Embryonic facial prominence (tissue), 1 donor: ENCODE measurements around the gene ATP5ME.
"Not testable (repeated sequence)": the region's sequence is repeated elsewhere in the genome, so short reads cannot be mapped to it uniquely, and the experiment has no call there.

Source experiments
- DNase-seq: peaks from one replicate; pipeline ENCODE4 v3.0.0-alpha.2; 2016; ENCODE audit errors: extremely low spot score

The ATP5ME gene

GRCh38 chr4:683982-684622 is 10.0 kb upstream of the ATP5ME start:
- no peak for DNase-seq

- DNase-seq, result no peak
Observed at GRCh38 chr4:683247-683897, 9.3 kb upstream of the ATP5ME start.

DNA sequence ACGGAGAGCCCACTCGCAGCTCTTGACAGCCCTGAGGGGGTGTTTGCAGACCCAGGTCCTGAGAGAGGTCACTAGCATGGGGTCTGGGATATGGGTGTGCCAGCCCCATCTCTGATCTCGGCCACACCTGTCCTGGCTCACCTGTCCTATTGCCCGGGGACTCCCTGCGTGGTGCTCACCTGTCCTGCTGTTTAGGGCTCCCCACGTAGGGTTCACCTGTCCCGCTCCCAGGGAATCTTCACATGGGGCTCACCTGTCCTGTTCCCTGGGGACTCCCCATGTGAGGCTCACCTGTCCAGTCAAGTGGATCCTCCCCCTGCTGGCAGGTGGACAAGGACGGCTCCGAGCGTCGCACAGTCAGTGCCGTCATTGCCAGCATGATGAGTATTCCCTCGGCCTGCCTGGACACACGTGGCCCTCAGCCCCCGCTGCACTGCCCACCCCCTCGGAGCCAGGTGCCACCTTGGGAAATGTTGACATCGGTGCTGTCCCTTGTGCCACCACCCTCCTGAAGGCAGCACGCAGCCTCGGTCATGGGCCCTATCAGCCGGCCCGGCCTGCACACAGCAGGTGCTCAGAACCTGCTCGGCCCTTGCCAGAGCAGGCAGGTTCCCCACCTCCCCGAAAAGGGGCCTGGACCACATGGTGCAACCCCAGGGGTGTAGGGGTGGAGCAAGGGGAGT is 8.6 kb upstream of the ATP5ME start:
- no peak for DNase-seq

- DNase-seq, result no peak
Observed at GRCh38 chr4:681736-682451, 7.8 kb upstream of the ATP5ME start.

DNA sequence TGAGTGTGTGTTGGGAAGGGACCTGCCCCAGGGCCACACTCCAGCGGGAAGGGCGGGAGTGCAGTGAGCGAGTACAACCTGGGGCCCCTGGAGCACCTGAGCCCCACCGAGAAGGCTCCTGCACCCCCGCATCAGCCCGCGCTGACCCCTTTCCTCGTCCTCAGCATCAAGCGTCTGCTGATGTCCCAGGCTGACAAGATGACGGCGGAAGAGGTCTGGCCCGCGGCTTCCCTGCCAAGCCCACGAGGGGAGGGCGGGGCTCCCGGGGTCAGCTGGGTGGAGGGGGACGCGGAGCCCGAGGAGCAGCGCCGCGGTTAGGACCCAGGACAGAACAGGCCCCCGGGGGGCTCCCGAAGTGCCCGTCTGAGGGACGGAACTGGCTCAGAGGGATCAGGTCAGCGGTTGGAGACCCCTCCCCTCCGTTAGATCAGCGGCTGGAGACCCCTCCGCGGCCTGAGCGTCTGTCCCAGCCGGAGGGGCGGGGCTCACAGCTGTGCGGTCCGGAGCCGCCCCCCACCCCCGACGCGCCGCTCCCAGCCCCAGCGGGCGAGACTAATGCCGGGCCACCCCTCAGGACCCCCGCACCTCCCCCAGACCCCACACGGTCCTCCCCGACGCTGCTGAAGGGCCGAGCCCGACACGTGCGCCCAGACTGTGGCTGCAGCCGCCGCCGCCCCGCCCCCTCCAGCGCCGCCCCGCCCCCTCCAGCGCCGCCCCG is 7.0 kb upstream of the ATP5ME start:
- no peak for DNase-seq

GRCh38 chr4:680551-680927 is 6.5 kb upstream of the ATP5ME start:
- DNase-seq, result no peak

DNA sequence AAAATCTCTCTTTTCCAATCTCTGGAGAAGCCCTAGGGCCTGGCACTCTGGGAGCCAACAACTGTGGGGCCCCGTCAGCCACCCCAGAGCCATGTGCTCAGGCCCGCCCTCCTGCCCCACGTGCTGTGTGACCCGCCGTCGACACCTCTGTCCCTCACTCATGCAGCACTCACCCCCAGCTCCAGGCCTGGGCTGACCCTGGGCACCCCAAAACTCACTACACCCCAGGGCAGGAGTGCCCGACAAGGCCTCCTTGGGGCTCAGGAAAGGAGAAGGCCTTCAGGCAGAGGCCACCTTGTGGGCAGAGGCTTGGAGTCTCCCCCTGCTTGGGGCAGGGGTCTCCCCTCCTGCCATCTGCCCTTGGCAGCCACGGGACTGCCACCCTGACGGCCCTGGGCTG is 6.0 kb upstream of the ATP5ME start:
- no peak for DNase-seq

DNA sequence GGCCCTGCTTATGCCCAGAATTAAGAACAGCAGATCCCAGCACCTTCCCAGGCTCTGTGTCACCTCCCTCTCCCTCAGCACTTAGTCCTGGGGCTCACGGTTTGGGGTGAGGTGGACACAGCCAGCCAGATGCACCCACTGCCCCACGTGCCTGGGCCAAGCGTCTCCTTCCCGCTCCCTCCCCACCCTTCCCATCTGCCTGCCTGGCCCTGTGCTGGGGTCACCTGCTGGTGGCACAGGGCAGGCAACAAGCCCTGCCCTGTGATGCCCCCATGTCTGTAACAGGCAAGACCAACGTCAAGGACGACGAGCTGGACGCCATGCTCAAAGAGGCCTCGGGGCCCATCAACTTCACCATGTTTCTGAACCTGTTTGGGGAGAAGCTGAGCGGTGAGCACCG is 5.6 kb upstream of the ATP5ME start:
- no peak for DNase-seq

DNA sequence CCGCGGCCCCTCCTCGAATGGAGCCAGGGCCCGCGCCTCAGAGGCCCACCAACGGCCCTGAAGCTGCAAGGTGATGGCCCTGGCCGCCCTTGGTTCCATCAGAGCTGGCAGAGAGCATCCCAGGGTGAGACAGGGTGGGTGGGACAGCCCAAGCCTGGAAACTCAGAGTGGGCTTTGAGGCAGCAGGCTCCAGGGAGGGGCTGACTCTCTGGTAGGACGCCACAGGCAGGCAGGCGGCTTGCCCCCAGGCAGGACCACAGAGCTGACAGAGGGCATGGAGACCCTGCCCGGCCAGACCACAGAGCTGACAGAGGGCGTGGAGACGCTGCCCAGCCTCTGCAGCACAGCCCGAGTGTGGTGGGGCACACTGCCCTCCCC is 5.0 kb upstream of the ATP5ME start:
- no peak for DNase-seq

- DNase-seq, result no peak
Observed at GRCh38 chr4:678331-679103, 4.4 kb upstream of the ATP5ME start.

DNA sequence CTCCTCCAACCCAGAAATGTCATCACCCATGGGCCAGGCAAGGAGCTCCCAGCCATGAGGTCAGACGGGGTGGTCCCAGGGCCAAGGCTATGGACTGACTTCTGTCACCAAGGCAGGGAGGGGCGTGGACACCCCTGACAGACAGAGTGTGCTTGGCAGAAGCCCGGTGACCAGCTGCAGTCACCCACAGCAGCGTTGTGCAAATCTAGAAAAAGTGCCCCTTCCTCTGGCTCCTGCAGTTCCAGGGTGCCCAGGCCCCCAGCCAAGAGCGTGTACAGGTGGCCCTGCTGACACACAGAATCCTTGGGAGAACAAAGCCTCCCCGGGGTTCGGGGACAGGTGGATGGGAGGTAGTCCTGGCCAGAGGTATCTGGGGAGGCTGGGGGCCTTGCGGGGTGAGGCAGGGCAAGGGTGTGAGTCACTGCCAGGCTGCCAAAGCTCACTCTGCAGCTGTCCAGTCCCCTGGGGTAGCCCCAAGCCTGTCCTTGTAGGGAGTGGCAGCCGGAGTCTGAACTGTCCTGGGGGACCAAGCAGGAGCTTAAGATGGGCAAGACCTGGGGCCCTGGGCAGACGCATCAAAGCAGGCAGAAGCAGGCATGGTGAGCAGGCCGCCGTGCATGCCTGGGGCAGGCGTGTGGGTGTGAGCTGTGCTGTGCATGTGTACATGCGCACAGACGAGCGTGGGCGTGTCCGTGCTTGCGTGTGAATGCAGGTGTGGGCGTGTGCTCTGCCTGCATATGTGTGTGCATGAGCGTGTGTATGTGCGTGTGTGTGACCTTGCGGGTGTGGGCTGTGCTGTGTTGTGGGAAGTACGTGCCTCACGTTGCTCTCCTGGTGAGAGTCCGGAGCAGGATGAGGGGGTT is 3.6 kb upstream of the ATP5ME start:
- no peak for DNase-seq

GRCh38 chr4:676871-677235 is 2.8 kb upstream of the ATP5ME start:
- no peak for DNase-seq

- DNase-seq, result no peak
Observed at GRCh38 chr4:675980-676870, 2.1 kb upstream of the ATP5ME start.

DNA sequence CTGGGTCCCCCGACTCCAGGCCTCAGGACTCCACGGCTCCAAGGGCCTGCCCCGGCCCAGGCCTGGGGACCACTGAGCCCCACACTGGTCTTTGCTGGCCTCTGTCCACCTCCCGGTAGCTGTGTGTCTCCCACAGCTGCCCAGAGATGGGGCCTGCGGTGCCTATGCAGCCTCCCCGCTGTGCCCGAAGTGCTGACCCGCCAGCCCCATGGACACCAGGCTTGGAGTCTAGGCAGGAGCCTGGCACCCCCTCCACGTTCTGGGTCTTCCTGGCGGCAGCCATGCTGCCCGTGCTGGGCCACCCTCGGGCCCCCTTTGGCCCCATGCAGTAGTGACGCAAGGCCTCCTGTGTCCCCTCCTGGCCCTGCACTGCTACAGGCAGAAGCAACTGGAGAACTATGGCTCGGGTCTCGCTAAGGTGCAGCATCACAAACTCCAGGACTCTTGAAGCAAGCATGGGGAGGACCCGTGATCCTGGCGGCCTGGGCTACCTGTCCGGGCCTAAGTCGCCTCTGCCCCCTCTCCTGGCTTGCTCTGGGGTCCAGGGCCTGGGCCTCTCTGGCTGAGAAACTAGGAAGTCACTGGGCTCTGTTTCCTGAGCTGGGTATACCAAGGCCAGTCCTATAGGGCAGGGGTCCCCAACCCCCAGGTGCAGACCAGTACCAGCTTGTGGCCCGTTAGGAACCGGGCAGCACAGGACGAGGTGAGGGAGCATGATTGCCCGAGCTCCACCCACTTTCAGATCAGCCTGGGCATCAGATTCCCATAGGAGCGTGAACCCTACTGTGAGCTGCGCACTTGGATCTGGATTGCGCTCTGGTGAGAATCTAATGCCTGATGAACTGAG is 1.2 kb upstream of the ATP5ME start:
- DNase-seq, result no peak

GRCh38 chr4:673349-674091 is 556 bp downstream of the ATP5ME start:
- no peak for DNase-seq

DNA sequence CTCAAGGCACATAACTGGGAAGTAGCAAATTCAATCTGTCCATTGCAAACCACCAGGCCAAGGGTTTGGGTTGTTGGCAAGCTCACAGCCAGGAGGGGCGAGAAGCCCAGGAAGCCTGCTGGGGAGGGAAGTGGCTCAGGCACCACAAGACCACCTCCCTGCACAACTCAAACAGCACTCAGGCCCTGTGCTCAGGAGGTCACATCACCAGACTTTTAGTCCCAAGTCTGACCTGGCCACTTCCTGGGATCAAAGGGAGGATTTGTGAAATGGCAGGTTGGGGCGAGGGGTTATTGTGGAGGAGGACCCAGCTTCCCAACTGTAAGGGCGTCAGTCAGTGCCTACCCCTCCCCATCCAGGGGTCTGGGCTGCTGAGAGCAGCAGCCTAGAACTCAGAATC is 2.3 kb downstream of the ATP5ME start:
- no peak for DNase-seq

DNA sequence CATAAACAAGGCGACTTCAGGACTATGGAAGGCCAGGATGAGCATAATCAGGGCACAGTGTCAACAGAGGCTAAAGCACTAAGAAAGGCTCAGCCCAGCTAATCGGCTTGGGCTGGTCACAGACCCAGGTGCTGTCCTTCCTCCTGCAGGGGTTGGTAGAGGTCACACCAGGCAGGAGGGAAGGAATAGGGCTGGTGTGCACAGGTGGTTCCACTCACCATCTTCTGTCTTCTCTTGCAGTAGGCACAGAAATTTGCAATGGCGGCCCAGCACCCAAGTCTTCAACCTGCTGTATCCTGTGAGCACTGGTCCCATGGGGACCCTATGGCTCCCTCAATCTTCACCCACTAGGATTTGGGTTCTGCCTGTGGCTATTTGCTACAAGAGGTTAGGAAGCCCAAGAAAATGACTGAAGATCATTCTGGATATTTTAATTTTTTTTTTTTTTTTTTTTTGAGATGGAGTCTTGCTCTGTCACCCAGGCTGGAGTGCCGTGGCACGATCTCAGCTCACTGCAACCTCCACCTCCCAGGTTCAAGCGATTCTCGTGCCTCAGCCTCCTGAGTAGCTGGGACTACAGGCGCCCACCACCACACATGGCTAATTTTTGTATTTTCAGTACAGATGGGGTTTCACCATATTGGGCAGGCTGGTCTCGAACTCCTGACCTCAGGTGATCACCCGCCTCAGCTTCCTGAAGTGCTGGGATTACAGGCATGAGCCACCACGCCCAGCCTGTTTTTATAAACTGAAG is 4.1 kb downstream of the ATP5ME start:
- DNase-seq, result not testable (repeated sequence)
